OCI-LY1 (cell line): ENCODE measurements around the gene CEMIP.

Experiments used
- H2AFZ ChIP-seq: fragments of 200-600 bp; sonication (generic), shearing (Covaris generic); 2 replicates; pipeline ENCODE4 v1.6.0; 2014; ENCODE audit warnings: antibody characterized with exemption, mild to moderate bottlenecking, low read length
- H3F3A ChIP-seq: fragments of 200-600 bp; sonication (generic), shearing (Covaris generic); 2 replicates; pipeline ENCODE4 v1.6.0; 2014; ENCODE audit warnings: mild to moderate bottlenecking, antibody characterized with exemption, low read length, moderate library complexity; ENCODE audit not compliant: insufficient read depth
- H3K27ac ChIP-seq: fragments of 200-600 bp; sonication (generic); 2 replicates; pipeline ENCODE4 v1.5.1; 2014; ENCODE audit warnings: low read length, mixed run types, mild to moderate bottlenecking, low read depth; ENCODE audit not compliant: poor library complexity, severe bottlenecking
- H3K27me3 ChIP-seq: fragments of 200-600 bp; sonication (generic); 2 replicates; pipeline ENCODE4 v1.6.0; 2014; ENCODE audit warnings: antibody characterized with exemption, mild to moderate bottlenecking, low read length, moderate library complexity; ENCODE audit not compliant: insufficient read depth
- H3K36me3 ChIP-seq: fragments of 200-600 bp; sonication (generic); 2 replicates; pipeline ENCODE4 v1.6.1; 2014; ENCODE audit warnings: mild to moderate bottlenecking, antibody characterized with exemption, low read length, moderate library complexity, mixed read lengths; ENCODE audit not compliant: insufficient read depth
- H3K4me1 ChIP-seq: fragments of 200-600 bp; sonication (generic); 2 replicates; pipeline ENCODE4 v1.5.1; 2014; ENCODE audit warnings: mild to moderate bottlenecking, low read length, moderate library complexity; ENCODE audit not compliant: insufficient read depth, severe bottlenecking
- H3K4me2 ChIP-seq: fragments of 200-600 bp; sonication (generic), shearing (Covaris generic); 2 replicates; pipeline ENCODE4 v1.6.1; 2014; ENCODE audit warnings: low read length
- H3K4me3 ChIP-seq: fragments of 200-600 bp; sonication (generic); 2 replicates; pipeline ENCODE4 v1.5.1; 2014; ENCODE audit warnings: low read length, low read depth, mild to moderate bottlenecking, mixed read lengths; ENCODE audit not compliant: poor library complexity, severe bottlenecking
- H3K79me2 ChIP-seq: fragments of 200-600 bp; shearing (Covaris generic); 2 replicates; pipeline ENCODE4 v1.6.1; 2016; ENCODE audit warnings: mixed run types, low read length, mixed read lengths; ENCODE audit not compliant: insufficient read depth
- H3K9ac ChIP-seq: fragments of 200-600 bp; sonication (generic), shearing (Covaris generic); 2 replicates; pipeline ENCODE4 v1.6.1; 2014; ENCODE audit warnings: mild to moderate bottlenecking, low read length, mixed read lengths
- H3K9me2 ChIP-seq: fragments of 200-600 bp; sonication (generic), shearing (Covaris generic); 2 replicates; pipeline ENCODE4 v1.6.1; 2014; ENCODE audit warnings: low read depth, mild to moderate bottlenecking, low read length, mixed read lengths
- H3K9me3 ChIP-seq: fragments of 200-600 bp; shearing (Covaris generic); 2 replicates; pipeline ENCODE4 v1.6.1; 2014; ENCODE audit warnings: low read length, mixed read lengths
- H4K20me1 ChIP-seq: fragments of 200-600 bp; sonication (generic), shearing (Covaris generic); 2 replicates; pipeline ENCODE4 v1.6.0; 2016; ENCODE audit warnings: mild to moderate bottlenecking, low read length; ENCODE audit not compliant: insufficient read depth
- CTCF ChIP-seq: fragments of 200-600 bp; sonication (generic), shearing (Covaris generic); IDR thresholded peaks from 2 replicates; pipeline ENCODE4 v1.5.1; 2017; ENCODE audit warnings: mild to moderate bottlenecking, antibody characterized with exemption, low read length, moderate library complexity, mixed read lengths
- EZH2 ChIP-seq: fragments of 200-600 bp; sonication (generic), shearing (Covaris generic); IDR thresholded peaks from 2 replicates; pipeline ENCODE4 v1.8.0; 2017; ENCODE audit warnings: borderline replicate concordance, mixed run types, mild to moderate bottlenecking, antibody characterized with exemption, low read length, moderate library complexity, mixed read lengths

CEMIP gene

GRCh38 chr15:80925597-80926059 lies 146.5 kb downstream of the CEMIP start:
- no peaks in the 10 kb centered on the region for H3K27me3 ChIP-seq

GRCh38 chr15:80926126-80926525 lies 147.0 kb downstream of the CEMIP start:
- no peak overlapping the region for H3K27ac ChIP-seq
- H4K20me1 ChIP-seq: no peaks in the 10 kb centered on the region
- H3K4me3 ChIP-seq: no peak overlapping the region
- TF ChIP-seq CTCF: no peak
- TF ChIP-seq EZH2: no peak
- H2AFZ ChIP-seq: no peak overlapping the region
- H3F3A ChIP-seq: no peaks in the 10 kb centered on the region
- H3K4me1 ChIP-seq: no peaks in the 10 kb centered on the region
- H3K27me3 ChIP-seq: no peaks in the 10 kb centered on the region
- no peaks in the 10 kb centered on the region for H3K9me2 ChIP-seq
- no peak overlapping the region for H3K4me2 ChIP-seq
- H3K9me3 ChIP-seq: no peaks in the 10 kb centered on the region
- H3K9ac ChIP-seq: no peak overlapping the region
- H3K79me2 ChIP-seq: no peaks in the 10 kb centered on the region
- no peaks in the 10 kb centered on the region for H3K36me3 ChIP-seq

More at GRCh38 chr15:80925597-80926059, 146.5 kb downstream of the CEMIP start:
- Histone ChIP-seq H3K9ac (no peak overlapping the region), H3K9me3 (no peaks in the 10 kb centered on the region), H3K36me3 (no peaks in the 10 kb centered on the region), H2AFZ (no peak overlapping the region), H3K27ac (no peak overlapping the region), H3K9me2 (no peaks in the 10 kb centered on the region), H4K20me1 (no peaks in the 10 kb centered on the region), H3K4me2 (no peak overlapping the region), H3F3A (no peaks in the 10 kb centered on the region), H3K4me1 (no peaks in the 10 kb centered on the region), H3K4me3 (no peak overlapping the region), H3K79me2 (no peaks in the 10 kb centered on the region)
- no peak for TF ChIP-seq CTCF

GRCh38 chr15:80929225-80929624 lies 150.1 kb downstream of the CEMIP start:
- Histone ChIP-seq H3K4me3 (no peak overlapping the region), H4K20me1 (no peaks in the 10 kb centered on the region), H3K79me2 (no peaks in the 10 kb centered on the region), H3K27me3 (no peaks in the 10 kb centered on the region), H3K36me3 (no peaks in the 10 kb centered on the region), H3K4me2 (no peak overlapping the region), H3K9me2 (no peaks in the 10 kb centered on the region), H3K27ac (no peak overlapping the region), H2AFZ (no peak overlapping the region), H3K4me1 (no peaks in the 10 kb centered on the region), H3K9me3 (no peaks in the 10 kb centered on the region), H3K9ac (no peak overlapping the region), H3F3A (no peaks in the 10 kb centered on the region)
- TF ChIP-seq EZH2: no peak
- TF ChIP-seq CTCF: no peak
